K562 (cell line): ENCODE results near the gene ZNF124. TPM values are rescaled to one million over a fixed set of nuclear protein-coding genes. Genes with fewer than 3 reads are reported as not detected.

Experiments used
- CBFA2T3 ChIP-seq: fragments of 450-650 bp; IDR thresholded peaks from 2 replicates; pipeline ENCODE4 v1.6.1; 2017
- CBX3 ChIP-seq, 2 experiments: IDR thresholded peaks; 1 replicate in 1 of 2; 2 replicates in 1 of 2; pipeline ENCODE4 v1.6.1; 2012; ENCODE audit warnings: inconsistent platforms in 2 of 2, low read length in 2 of 2, borderline replicate concordance in 1 of 2, control low read depth in 1 of 2
- CC2D1A ChIP-seq: fragments of 450-650 bp; IDR thresholded peaks from 2 replicates; pipeline ENCODE4 v1.6.1; 2017; ENCODE audit warnings: mild to moderate bottlenecking
- DEAF1 ChIP-seq: fragments of 450-650 bp; formaldehyde crosslinking; IDR thresholded peaks from 2 replicates; pipeline ENCODE4 v1.4.0; 2020; ENCODE audit warnings: mild to moderate bottlenecking, moderate library complexity
- DPF2 ChIP-seq: fragments of 450-650 bp; IDR thresholded peaks from 2 replicates; pipeline ENCODE4 v1.6.1; 2016
- E2F6 ChIP-seq, 2 experiments: IDR thresholded peaks; 2 replicates each; pipeline ENCODE4 v1.6.1; 2011; ENCODE audit warnings: borderline replicate concordance in 1 of 2, control low read depth in 1 of 2, low read depth in 1 of 2, low read length in 1 of 2, mild to moderate bottlenecking in 1 of 2, mixed read lengths in 1 of 2, moderate library complexity in 1 of 2; ENCODE audit not compliant: insufficient read depth in 1 of 2, insufficient read length in 1 of 2, poor library complexity in 1 of 2, severe bottlenecking in 1 of 2; ENCODE audit errors: extremely low read depth in 1 of 2
- EP400 ChIP-seq: fragments of 450-650 bp; IDR thresholded peaks from 2 replicates; pipeline ENCODE4 v1.6.1; 2017; ENCODE audit warnings: antibody characterized with exemption, mild to moderate bottlenecking, moderate library complexity
- ESRRA ChIP-seq: fragments of 450-650 bp; IDR thresholded peaks from 2 replicates; pipeline ENCODE4 v1.6.1; 2014; ENCODE audit warnings: low read depth, mild to moderate bottlenecking, moderate library complexity, borderline replicate concordance
- HIVEP1 ChIP-seq: fragments of 250-450 bp; sonication (Bioruptor Pico); IDR thresholded peaks from 2 replicates; pipeline ENCODE4 v1.4.0; 2020; ENCODE audit warnings: mild to moderate bottlenecking
- KAT2B ChIP-seq: IDR thresholded peaks from one replicate; pipeline ENCODE4 v1.6.1; 2012; ENCODE audit warnings: low read depth, mild to moderate bottlenecking, control low read depth, inconsistent platforms, low read length, moderate library complexity
- KLF16 ChIP-seq: IDR thresholded peaks from 2 replicates; pipeline ENCODE4 v1.6.1; 2016; ENCODE audit warnings: antibody characterized with exemption
- MAFG ChIP-seq: fragments of 450-650 bp; conservative IDR thresholded peaks from 2 replicates; pipeline ENCODE4 v1.6.1; 2016; ENCODE audit warnings: missing genetic modification characterization, missing compliant biosample characterization
- MYNN ChIP-seq, 2 experiments: sonication (generic); formaldehyde crosslinking in 1 of 2; IDR thresholded peaks; 2 replicates each; pipeline versions ENCODE4 v1.5.0 to v1.6.1; 2016 to 2020; ENCODE audit warnings: antibody characterized with exemption in 1 of 2, missing genetic modification reagents in 1 of 2
- NCOR1 ChIP-seq: fragments of 450-650 bp; IDR thresholded peaks from 2 replicates; pipeline ENCODE4 v1.6.1; 2016; ENCODE audit warnings: mild to moderate bottlenecking, moderate library complexity
- NFIC ChIP-seq: fragments of 450-650 bp; IDR thresholded peaks from 2 replicates; pipeline ENCODE4 v1.6.1; 2017; ENCODE audit warnings: mild to moderate bottlenecking, inconsistent platforms
- NR2C1 ChIP-seq, 2 experiments: fragments of 450-650 bp; IDR thresholded peaks; 2 replicates each; pipeline ENCODE4 v1.6.1; 2017; ENCODE audit warnings: mild to moderate bottlenecking in 2 of 2, antibody characterized with exemption in 1 of 2, inconsistent platforms in 1 of 2, missing compliant biosample characterization in 1 of 2, missing genetic modification characterization in 1 of 2
- SIN3A ChIP-seq, 2 experiments: fragments of 150-350 bp in 1 of 2; IDR thresholded peaks; 2 replicates each; pipeline ENCODE4 v1.6.1; 2011 to 2016; ENCODE audit warnings: borderline replicate concordance in 2 of 2, low read depth in 2 of 2, low read length in 2 of 2, mild to moderate bottlenecking in 2 of 2, moderate library complexity in 2 of 2; ENCODE audit not compliant: control insufficient read depth in 1 of 2
- SMAD4 ChIP-seq: fragments of 250-450 bp; sonication (Bioruptor Pico); conservative IDR thresholded peaks from 2 replicates; pipeline ENCODE4 v1.8.0; 2021; ENCODE audit warnings: inconsistent platforms, mild to moderate bottlenecking, moderate library complexity
- SRF ChIP-seq, 2 experiments: fragments of 250-450, 450-650 bp in 1 of 2; sonication (Bioruptor Pico) in 1 of 2; sonication (generic) in 1 of 2; formaldehyde crosslinking; IDR thresholded peaks; 2 replicates each; pipeline versions ENCODE4 v1.5.0 to v1.5.1; 2020 to 2022; ENCODE audit warnings: mild to moderate bottlenecking in 1 of 2, missing genetic modification reagents in 1 of 2
- TAF9B ChIP-seq: fragments of 450-650 bp; IDR thresholded peaks from 2 replicates; pipeline ENCODE4 v1.6.1; 2018; ENCODE audit warnings: mild to moderate bottlenecking; ENCODE audit not compliant: partially characterized antibody
- THRAP3 ChIP-seq: fragments of 450-650 bp; IDR thresholded peaks from 2 replicates; pipeline ENCODE4 v1.6.1; 2016; ENCODE audit warnings: mild to moderate bottlenecking, inconsistent platforms, borderline replicate concordance
- TRIM24 ChIP-seq, 2 experiments: fragments of 450-650 bp; IDR thresholded peaks; 2 replicates each; pipeline ENCODE4 v1.6.1; 2016
- ZBTB8A ChIP-seq: fragments of 450-650 bp; IDR thresholded peaks from 2 replicates; pipeline ENCODE4 v1.6.1; 2018; ENCODE audit warnings: mild to moderate bottlenecking, moderate library complexity; ENCODE audit not compliant: partially characterized antibody
- ZNF121 ChIP-seq: sonication (generic); formaldehyde crosslinking; conservative IDR thresholded peaks from 2 replicates; pipeline ENCODE4 v1.8.0; 2022; ENCODE audit warnings: missing genetic modification reagents
- ZNF282 ChIP-seq: sonication (generic); formaldehyde crosslinking; IDR thresholded peaks from 2 replicates; pipeline ENCODE4 v1.8.1; 2023; ENCODE audit warnings: missing genetic modification reagents
- ZNF584 ChIP-seq: fragments of 200-800 bp; sonication (Bioruptor generic); IDR thresholded peaks from 2 replicates; pipeline ENCODE4 v1.6.1; 2016; ENCODE audit warnings: low read depth, mild to moderate bottlenecking, missing genetic modification characterization, missing compliant biosample characterization
- ZNF766 ChIP-seq: fragments of 200-800 bp; sonication (Bioruptor generic); conservative IDR thresholded peaks from 2 replicates; pipeline ENCODE4 v1.6.1; 2016; ENCODE audit warnings: missing genetic modification characterization, missing compliant biosample characterization
- polyA plus RNA-seq, 8 experiments: library from polyadenylated mRNA; depleted of rRNA in 4 of 8; stranded (reverse) in 5 of 8; unstranded in 3 of 8; fragments of >200 nt; fragmentation: Nextera tagmentation in 2 of 8; fragmentation: Illumina TruSeq in 1 of 8; extraction: Ambion mirVana in 2 of 8; extraction: Trizol in 1 of 8; gene quantifications; 2 replicates each; pipeline versions ENCODE4 v1.2.1 to v1.2.3, GENCODE V29; 2011 to 2014; ENCODE audit warnings: inconsistent platforms in 1 of 8, missing spikeins in 1 of 8
- total RNA-seq, 7 experiments: library from RNA; depleted of rRNA in 6 of 7; stranded (reverse); fragments of >200 nt in 6 of 7; fragmentation: Illumina TruSeq in 2 of 7; extraction: Trizol in 2 of 7; gene quantifications; 2 replicates each; pipeline versions ENCODE4 v1.2.1 to v1.2.3, GENCODE V29; 2011 to 2021; ENCODE audit warnings: low replicate concordance in 1 of 7

Gene ZNF124
- total and polyA plus RNA-seq, 9 of the 15 experiments (the other 6 are each of a cell fraction or from before 2014, with no cell fraction given) = 7.6 to 71.5 (median 20.2) TPM

- TF ChIP-seq EP400 = peak; percentile 38; the same call in 1 of the 2 replicates
- TF ChIP-seq ZNF584 (CRISPR knock-in tag) = 0 out of 2 replicates have a peak, but pooled peaks have one; percentile 36
- 0 out of 3 replicates have a peak, but pooled peaks of 1 of the 2 experiments have one; percentile 78 for TF ChIP-seq CBX3 (IDR thresholded peaks at IDR 0.05; ENCODE audit: borderline replicate concordance in 1 of 2, low read length in 2 of 2)
- no peak for TF ChIP-seq TAF9B
- TF ChIP-seq ZNF282 (CRISPR knock-in tag) = no peak
- TF ChIP-seq KAT2B = no peak
- TF ChIP-seq SMAD4 (CRISPR knock-in tag) = peak; percentile 90
- peak; percentile 77 to 87 for TF ChIP-seq TRIM24 (IDR thresholded peaks at IDR 0.05)
- TF ChIP-seq SIN3A (IDR thresholded peaks at IDR 0.05; ENCODE audit: borderline replicate concordance in 2 of 2, control insufficient read depth in 1 of 2, low read depth in 2 of 2, low read length in 2 of 2) = peak in 1 of 2 experiments; percentile 70; a peak in 1 of 4 replicates
- no peak for TF ChIP-seq ZNF121 (CRISPR knock-in tag)
- TF ChIP-seq THRAP3 = no peak
- no peak for TF ChIP-seq HIVEP1 (CRISPR knock-in tag)
- TF ChIP-seq KLF16 = peak; percentile 93
- TF ChIP-seq E2F6 (IDR thresholded peaks at IDR 0.05; ENCODE audit: borderline replicate concordance in 1 of 2, extremely low read depth in 1 of 2, insufficient read depth in 1 of 2, insufficient read length in 1 of 2, low read depth in 1 of 2, low read length in 1 of 2, poor library complexity in 1 of 2, severe bottlenecking in 1 of 2) = peak in 1 of 2 experiments; percentile 78
- TF ChIP-seq NFIC = peak; percentile 77
- no peak for TF ChIP-seq NR2C1 (IDR thresholded peaks at IDR 0.05)
- TF ChIP-seq NR2C1 (tag; IDR thresholded peaks at IDR 0.05) = 0 out of 2 replicates have a peak, but pooled peaks have one; percentile 24
- peak; percentile 56; the same call in 1 of the 2 replicates for TF ChIP-seq ESRRA
- TF ChIP-seq DPF2 = peak; percentile 97
- 0 out of 2 replicates have a peak, but pooled peaks have one; percentile 60 for TF ChIP-seq ZNF766 (CRISPR knock-in tag)
- peak; percentile 61; the same call in 1 of the 2 replicates for TF ChIP-seq CC2D1A
- TF ChIP-seq SRF (CRISPR knock-in tag; IDR thresholded peaks at IDR 0.05) = peak in 1 of 2 experiments; percentile 62; a peak in 2 of 4 replicates
- peak; percentile 68; the same call in 1 of the 2 replicates for TF ChIP-seq MYNN (IDR thresholded peaks at IDR 0.05)
- TF ChIP-seq MYNN (CRISPR knock-in tag; IDR thresholded peaks at IDR 0.05) = no peak
- no peak for TF ChIP-seq ZBTB8A
- TF ChIP-seq CBFA2T3 = peak; percentile 95
- TF ChIP-seq DEAF1 (CRISPR knock-in tag) = no peak
- TF ChIP-seq MAFG (tag) = no peak
- peak; percentile 88 for TF ChIP-seq NCOR1
These were observed 61.1 kb downstream of the ZNF124 start (continued) for GRCh38 chr1:247110627-247111258.
